Erythroblast (primary cell): Measurements from ENCODE around the gene MSH3.

Source experiments
- GATA1 ChIP-seq: IDR thresholded peaks from 2 replicates; pipeline ENCODE4 v1.6.1; 2011; ENCODE audit warnings: low read depth, mild to moderate bottlenecking, control low read depth, low read length, moderate library complexity
- POLR2A ChIP-seq: IDR thresholded peaks from 2 replicates; pipeline ENCODE4 v1.6.1; 2011; ENCODE audit warnings: mild to moderate bottlenecking, low read length

DNA sequence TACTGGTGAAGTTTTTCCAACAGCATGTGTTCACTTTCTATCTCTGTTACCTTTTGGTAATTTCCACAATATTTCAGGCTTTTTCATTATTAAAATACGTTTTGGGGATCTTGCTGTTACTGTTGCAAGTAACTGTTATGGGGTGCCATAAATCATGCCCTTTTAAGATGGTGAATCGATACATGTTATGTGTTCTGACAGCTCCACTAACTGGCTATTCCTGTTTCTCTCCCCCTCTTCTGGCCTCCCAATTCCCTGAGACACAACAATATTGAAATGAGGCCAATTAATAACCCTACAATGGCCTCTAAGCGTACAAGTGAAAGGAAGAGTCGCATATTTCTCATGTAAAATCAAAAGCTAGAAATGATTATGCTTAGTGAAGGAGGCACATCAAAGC, 13.1 kb upstream of the MSH3 start:
- TF ChIP-seq POLR2A, result no peak
- TF ChIP-seq GATA1, result no peak
